ENCODE measurements around the gene ZSWIM2.

The ZSWIM2 gene

GRCh38 chr2:186784930-186785329, 64.0 kb downstream of the ZSWIM2 start:
- no peak for DNase-seq (ENCODE audit: extremely low read depth, low read depth)
- no peak for TF ChIP-seq CTCF (IDR thresholded peaks at IDR 0.05; ENCODE audit: low read depth, low read length)

GRCh38 chr2:186783254-186783653, 65.7 kb downstream of the ZSWIM2 start:
- TF ChIP-seq CTCF (IDR thresholded peaks at IDR 0.05; ENCODE audit: low read depth, low read length): no peak
- no peak for DNase-seq (ENCODE audit: extremely low read depth, low read depth)

DNA sequence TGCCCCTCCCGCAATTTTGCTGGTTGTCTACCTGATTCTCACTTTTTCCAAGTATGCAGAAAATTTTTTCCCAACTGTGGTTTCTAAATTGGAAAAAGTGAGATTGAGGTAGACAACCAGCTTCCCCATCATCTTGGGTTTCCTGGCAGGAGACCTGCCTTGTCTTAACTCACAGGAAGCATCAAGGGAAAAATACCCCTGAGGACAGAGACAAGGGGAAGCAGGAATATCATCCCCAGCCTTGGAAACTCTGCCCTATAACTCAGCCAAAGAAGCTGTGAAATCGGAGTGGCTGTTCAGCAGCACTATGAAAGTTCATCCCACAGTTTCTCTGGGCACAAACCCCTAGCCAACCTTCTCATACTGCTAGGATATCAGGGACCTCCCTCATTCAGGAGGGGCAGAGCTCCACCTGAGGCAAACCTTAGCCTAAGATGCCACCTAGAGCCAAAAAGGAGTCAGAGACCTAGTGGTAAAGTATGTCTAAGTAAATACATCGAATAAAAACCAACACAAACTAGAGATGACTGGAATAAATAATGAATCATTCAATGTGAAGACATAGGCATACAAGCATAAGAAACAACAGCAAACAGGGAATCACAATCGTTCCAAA, 68.2 kb downstream of the ZSWIM2 start:
- peak; percentile 23 for TF ChIP-seq CTCF (IDR thresholded peaks at IDR 0.05; ENCODE audit: low read depth, low read length)
- DNase-seq (ENCODE audit: extremely low read depth, low read depth): no peak
